Neural crest cell (in vitro differentiated cells): ENCODE data around the gene SCAI. TPM values are rescaled to one million over a fixed set of nuclear protein-coding genes. Genes with fewer than 3 reads are reported as not detected.
A peak's percentile ranks its signal among the peaks of the same experiment; 100 is the strongest.
"Not testable (repeated sequence)": the region's sequence is repeated elsewhere in the genome, so short reads cannot be mapped to it uniquely, and the experiment has no call there.

ENCODE experiments used
- DNase-seq: peaks from one replicate; pipeline ENCODE4 v3.0.0; 2021; ENCODE audit warnings: low read depth, mixed read lengths, low spot score
- H3K27ac Mint-ChIP-seq: one replicate; pipeline ENCODE4 v1.8.0; 2021; ENCODE audit warnings: mild to moderate bottlenecking, mixed read lengths; ENCODE audit not compliant: unreplicated experiment
- H3K27me3 Mint-ChIP-seq: 2 replicates; pipeline ENCODE4 v1.8.0; 2021; ENCODE audit warnings: low read depth, mild to moderate bottlenecking, mixed read lengths
- H3K36me3 Mint-ChIP-seq: 2 replicates; pipeline ENCODE4 v1.8.0; 2021; ENCODE audit warnings: low read depth, mild to moderate bottlenecking, mixed read lengths
- H3K4me1 Mint-ChIP-seq: 2 replicates; pipeline ENCODE4 v1.8.0; 2021; ENCODE audit warnings: mixed read lengths
- H3K4me3 Mint-ChIP-seq: one replicate; pipeline ENCODE4 v1.8.0; 2021; ENCODE audit warnings: mild to moderate bottlenecking, mixed read lengths
- H3K9me3 Mint-ChIP-seq: 2 replicates; pipeline ENCODE4 v1.8.0; 2021; ENCODE audit warnings: mixed read lengths
- CTCF ChIP-seq: fragments of 200-600 bp; sonication (generic); conservative IDR thresholded peaks from 2 replicates; pipeline ENCODE4 v1.5.0; 2021; ENCODE audit warnings: antibody characterized with exemption, mild to moderate bottlenecking
- total RNA-seq: library from RNA; stranded (reverse); gene quantifications from 2 replicates; pipeline ENCODE4 v1.2.1, GENCODE V29; 2021

Gene SCAI
- total RNA-seq, 1 donor from 2014 or later: 13.1 TPM

- H3K27ac Mint-ChIP-seq: peak overlapping the region; percentile 57
Observed at GRCh38 chr9:125126019-125126746, 17.1 kb downstream of the SCAI start.

GRCh38 chr9:125125523-125125922 is 17.8 kb downstream of the SCAI start:
- Mint-ChIP-seq H3K4me1 (peaks cover 6% of the 10 kb centered on the region), H3K4me3 (no peak overlapping the region), H3K9me3 (no peaks in the 10 kb centered on the region), H3K27me3 (no peaks in the 10 kb centered on the region), H3K36me3 (no peaks in the 10 kb centered on the region), H3K27ac (no peak overlapping the region)
- DNase-seq: no peak
- TF ChIP-seq CTCF: no peak

More at GRCh38 chr9:125126019-125126746, 17.1 kb downstream of the SCAI start:
- TF ChIP-seq CTCF: no peak
- no peaks in the 10 kb centered on the region for H3K27me3 Mint-ChIP-seq
- no peak overlapping the region for H3K4me3 Mint-ChIP-seq
- no peaks in the 10 kb centered on the region for H3K9me3 Mint-ChIP-seq
- no peaks in the 10 kb centered on the region for H3K36me3 Mint-ChIP-seq
- DNase-seq: no peak
- H3K4me1 Mint-ChIP-seq: peaks cover 6% of the 10 kb centered on the region

DNA sequence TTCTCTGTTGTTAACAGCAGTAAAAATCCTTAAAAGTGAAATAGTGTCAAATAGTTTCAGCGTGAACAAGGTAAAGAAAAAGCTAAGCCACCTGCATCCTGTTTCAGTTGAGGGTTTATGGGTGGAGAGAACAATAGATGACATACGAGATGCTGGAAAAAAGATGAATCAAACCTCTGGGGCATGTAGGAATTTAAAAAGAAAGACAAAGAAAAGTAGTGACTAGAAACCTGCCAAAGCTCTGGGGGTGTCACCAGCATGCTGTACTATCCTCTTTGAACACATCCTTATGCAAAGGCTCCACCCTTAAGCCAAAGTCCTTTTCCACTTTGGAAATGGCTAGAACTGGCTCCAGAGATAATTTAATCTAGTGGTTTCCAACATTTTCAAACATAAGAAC is 22.2 kb downstream of the SCAI start:
- no peak for DNase-seq
- Mint-ChIP-seq H3K36me3 (peaks cover 4% of the 10 kb centered on the region), H3K4me3 (no peak overlapping the region), H3K27me3 (no peaks in the 10 kb centered on the region), H3K9me3 (no peaks in the 10 kb centered on the region), H3K4me1 (peaks cover 5% of the 10 kb centered on the region), H3K27ac (no peak overlapping the region)
- no peak for TF ChIP-seq CTCF

DNA sequence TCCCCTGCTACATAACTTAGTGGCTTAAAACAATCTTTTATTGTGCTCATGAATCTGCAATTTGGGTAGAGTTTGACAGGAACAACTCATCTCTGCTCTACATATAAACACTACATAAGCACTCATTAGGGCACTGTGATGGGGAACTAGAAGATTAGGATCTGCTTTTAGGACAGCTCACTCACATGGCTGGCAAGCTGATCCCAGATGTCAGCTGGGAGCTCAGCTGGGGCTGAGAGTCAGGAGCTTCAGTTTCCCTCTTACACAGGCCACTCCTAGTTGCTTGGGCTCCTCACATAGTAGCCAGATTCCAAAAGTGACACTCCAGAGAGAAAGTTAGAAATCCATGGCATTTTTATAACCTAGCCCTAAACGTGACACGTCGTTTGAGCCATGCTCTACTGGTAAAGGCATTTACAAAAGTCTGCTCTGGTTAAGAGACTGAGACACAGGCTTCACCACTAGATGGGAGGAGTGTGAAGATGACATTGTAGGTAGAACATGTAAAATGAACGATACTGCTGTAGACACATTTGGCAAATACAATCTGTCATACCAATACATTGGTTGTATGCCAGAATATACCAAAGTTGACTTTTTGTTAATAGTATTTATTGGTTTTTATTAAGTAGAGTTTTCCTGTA is 23.6 kb downstream of the SCAI start:
- TF ChIP-seq CTCF: no peak
- Mint-ChIP-seq H3K36me3 (peaks cover 7% of the 10 kb centered on the region), H3K4me3 (no peak overlapping the region), H3K27ac (no peak overlapping the region), H3K4me1 (no peaks in the 10 kb centered on the region), H3K27me3 (no peaks in the 10 kb centered on the region), H3K9me3 (no peaks in the 10 kb centered on the region)
- no peak for DNase-seq

DNA sequence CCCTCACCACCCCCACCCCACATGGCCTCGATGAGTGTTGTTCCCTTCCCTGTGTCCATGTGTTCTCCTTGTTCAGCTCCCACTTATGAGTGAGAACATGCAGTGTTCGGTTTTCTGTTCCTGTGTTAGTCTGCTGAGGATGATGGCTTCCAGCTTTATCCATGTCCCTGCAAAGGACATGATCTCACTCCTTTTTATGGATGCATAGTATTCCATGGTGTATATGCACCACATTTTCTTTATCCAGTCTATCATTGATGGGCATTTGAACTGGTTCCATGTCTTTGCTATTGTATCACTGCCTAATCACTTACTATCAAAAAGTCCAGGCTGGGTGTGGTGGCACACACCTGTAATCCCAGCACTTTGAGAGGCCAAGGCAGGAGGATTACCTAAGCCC is 24.6 kb downstream of the SCAI start:
- H3K9me3 Mint-ChIP-seq, H3K4me3 Mint-ChIP-seq, H3K4me1 Mint-ChIP-seq, H3K27ac Mint-ChIP-seq, H3K36me3 Mint-ChIP-seq, DNase-seq, H3K27me3 Mint-ChIP-seq: not testable (repeated sequence)

- Mint-ChIP-seq H3K9me3 (peaks cover 12% of the 10 kb centered on the region), H3K36me3 (peaks cover 36% of the 10 kb centered on the region)
- not testable (repeated sequence) for H3K4me1 Mint-ChIP-seq, H3K27ac Mint-ChIP-seq, H3K27me3 Mint-ChIP-seq, H3K4me3 Mint-ChIP-seq, DNase-seq
Observed at GRCh38 chr9:125114503-125114902, 28.8 kb downstream of the SCAI start.
